Kasumi-1 (cell line): Measurements from ENCODE around the gene AMHR2.

ENCODE experiments used
- DNase-seq, 2 experiments: peaks; one replicate each; lab custom pipeline; 2025; lab: John Stamatoyannopoulos, UW

AMHR2 gene

GRCh38 chr12:53480491-53481442 is 57.1 kb downstream of the AMHR2 start:
- DNase-seq, result no peak
